B cell (primary cell): Measurements from ENCODE around the gene MYL6B.

Source experiments
- CTCF ChIP-seq: fragments of 200-600 bp; IDR thresholded peaks from one replicate; pipeline ENCODE4 v1.8.0; 2022; ENCODE audit warnings: antibody characterized with exemption, mild to moderate bottlenecking
- EZH2 ChIP-seq: IDR thresholded peaks from 2 replicates; pipeline ENCODE4 v1.6.1; 2012; ENCODE audit warnings: borderline replicate concordance, low read depth, mild to moderate bottlenecking, moderate library complexity, low read length; ENCODE audit not compliant: insufficient read depth, poor library complexity, severe bottlenecking

DNA sequence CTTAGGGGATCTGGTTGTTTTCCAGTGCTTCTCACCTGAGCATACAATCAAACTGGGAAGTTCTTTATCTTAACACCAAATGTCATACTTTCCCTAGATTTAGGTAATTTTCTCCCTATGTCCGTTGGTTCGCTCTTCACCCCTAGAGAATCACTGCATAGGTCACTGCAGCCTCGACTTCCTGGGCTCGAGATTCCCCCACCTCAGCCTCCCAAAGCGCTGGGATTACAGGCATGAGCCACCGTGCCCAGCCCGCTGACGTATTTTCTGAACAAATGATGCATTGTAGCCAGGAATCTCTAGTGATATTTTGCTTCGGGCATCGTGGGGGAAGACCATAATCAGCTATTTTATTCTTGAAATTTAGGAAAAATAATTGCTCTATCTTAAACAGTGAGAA lies 37.1 kb upstream of the MYL6B start:
- TF ChIP-seq CTCF = no peak
- no peak for TF ChIP-seq EZH2
